ENCODE results near the gene NOL9.
"Not testable (repeated sequence)": the region's sequence is repeated elsewhere in the genome, so short reads cannot be mapped to it uniquely, and the experiment has no call there.

The NOL9 gene

DNA sequence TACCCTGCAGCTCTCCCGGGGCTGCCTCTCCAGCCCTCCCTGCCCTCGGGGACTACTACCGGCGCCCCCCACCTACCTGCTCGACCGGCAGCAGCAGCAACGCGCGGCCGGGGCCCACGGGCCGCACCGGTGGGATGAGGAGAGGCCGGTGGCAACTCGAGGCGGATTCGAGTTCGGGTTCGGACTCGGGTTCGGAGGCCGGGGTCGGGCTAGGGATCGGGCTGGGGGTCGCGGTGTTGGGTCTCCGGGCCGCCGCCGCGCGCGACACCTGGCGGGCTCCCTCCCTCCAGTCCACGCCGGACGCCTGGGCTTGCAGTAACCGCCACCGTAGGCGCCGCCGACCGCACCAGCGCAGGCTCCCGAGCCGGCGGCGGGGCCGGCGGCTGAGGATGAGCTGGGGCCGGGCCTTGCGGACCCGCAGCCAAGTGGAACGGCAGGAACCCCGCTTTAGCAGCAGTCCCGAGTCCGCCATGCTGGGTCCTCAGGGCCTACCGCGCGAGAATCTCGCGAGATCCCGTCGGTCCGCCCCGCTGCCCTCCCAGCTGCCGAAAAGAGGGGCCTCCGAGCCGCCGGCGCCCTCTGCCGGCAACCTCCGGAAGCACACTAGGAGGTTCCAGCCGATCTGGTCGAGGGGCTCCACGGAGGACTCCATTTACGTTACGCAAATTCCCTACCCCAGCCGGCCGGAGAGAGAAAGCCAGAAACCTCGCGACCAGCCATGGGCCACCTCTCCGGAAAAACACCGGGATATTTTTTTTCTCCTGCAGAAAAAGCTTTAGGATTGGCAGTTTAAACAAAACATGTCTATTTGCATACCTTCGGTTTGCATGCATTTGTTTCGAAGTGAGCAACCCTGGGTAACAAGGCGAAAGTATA, at the start of gene NOL9:
TSS of gene NOL9 (minus strand) at position 483 of the 876 bp plus-strand sequence. CDS start at position 472, 11 bp downstream.
- peak; percentile 89 to 93 (median 91) for DNase-seq

DNA sequence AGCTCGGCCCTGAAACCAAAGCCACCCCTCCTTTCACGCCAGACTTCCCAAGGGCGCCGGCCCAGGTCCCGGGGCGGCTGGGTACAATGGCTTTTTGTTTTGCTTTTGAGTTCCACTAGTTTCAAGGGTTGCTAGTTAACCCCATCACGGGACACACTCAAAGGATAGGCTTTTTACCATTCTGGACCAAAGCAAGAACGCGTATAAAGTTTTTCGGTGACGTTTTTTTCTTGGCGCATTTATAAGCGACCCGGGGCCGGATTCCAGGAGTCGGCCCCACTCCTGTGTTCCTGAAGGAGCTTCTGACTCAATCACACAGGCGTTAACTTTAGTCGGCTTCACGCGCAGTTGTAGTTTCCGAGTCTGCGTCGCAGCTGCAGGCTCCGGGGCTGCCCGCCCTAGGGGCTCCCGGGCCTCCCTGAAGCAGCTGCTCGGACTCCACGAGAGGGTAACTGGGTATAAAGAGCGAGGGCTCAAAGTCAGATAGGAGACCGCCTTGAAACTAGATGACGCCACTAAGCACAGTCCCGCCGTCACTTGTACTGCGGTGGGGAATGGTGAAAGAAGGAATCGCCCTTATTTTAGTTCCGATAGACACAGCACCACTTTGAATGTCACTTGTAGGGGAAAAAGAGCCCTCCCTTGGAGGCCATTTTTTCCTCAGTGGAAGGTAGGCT, 49.1 kb upstream of the NOL9 start:
- peak in 2 of 4 experiments; percentile 27 to 55 for DNase-seq

DNA sequence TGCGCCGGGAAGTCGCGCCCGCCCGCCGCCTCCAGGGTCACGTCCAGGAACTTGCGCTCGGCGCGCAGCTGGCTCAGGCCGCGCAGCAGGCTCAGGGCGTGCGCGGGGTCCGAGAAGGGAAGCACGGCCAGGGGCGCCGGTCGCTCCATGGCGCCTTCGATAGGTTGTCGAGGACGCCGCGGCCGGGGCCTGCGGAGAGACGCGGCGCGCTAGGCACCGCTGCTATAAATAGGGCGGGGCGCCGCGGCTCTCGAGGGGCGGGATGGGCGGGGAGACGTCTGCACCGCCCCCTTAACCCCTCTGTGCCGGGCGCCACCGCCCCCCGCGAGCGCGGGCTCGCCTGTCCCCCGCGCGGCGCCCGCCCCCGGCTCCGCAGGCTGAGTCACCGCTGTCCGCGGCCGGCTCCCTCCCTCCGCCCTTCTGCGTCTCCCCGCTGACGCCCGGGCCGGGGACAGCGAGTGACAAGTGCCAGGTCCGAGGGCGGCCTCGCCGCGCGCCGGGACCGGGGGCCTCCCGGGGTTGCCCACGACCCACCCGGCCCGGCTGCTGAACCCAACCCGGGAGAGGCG, 48.4 kb upstream of the NOL9 start, which contains the start of gene KLHL21:
TSS of gene KLHL21 (minus strand) at position 201 of the 569 bp plus-strand sequence. CDS start at position 149, 52 bp downstream.
- peak; percentile 54 to 88 (median 69) for DNase-seq

DNA sequence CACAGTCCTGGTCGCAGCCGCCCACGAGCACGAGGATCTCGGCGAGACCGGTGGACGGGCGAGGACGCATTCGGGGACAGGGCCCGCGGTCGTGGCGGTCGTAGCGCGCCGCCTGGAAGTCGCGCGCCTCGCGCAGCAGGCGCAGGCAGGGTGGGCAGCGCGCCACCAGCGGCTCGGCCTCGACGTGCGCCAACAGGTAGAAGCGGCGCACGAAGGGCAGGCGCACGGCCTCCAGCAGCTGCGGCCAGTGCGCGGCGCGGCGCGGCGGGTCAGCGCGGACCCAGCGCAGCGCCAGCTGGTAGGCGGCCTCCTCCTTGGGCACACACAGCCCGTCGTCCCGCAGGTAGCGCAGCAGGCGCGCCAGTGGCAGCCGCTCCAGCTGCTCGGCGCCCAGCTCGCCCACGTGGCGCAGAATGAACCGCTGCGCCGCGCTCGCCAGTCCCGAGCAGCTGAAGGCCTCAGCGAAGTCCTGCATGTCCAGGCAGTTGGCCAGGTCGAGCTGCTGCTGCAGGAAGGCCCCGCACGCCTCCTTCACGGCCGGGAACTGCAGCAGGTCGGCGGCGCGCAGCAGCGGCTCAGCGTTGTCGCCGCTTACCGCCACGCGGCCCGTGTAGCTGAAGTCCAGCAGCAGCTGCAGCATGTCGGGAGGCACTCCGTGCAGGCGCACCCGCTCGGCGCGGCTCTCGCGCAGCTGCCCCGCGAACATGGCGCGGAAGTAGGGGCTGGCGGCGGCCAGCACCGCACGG, 47.8 kb upstream of the NOL9 start:
- DNase-seq, result no peak

DNA sequence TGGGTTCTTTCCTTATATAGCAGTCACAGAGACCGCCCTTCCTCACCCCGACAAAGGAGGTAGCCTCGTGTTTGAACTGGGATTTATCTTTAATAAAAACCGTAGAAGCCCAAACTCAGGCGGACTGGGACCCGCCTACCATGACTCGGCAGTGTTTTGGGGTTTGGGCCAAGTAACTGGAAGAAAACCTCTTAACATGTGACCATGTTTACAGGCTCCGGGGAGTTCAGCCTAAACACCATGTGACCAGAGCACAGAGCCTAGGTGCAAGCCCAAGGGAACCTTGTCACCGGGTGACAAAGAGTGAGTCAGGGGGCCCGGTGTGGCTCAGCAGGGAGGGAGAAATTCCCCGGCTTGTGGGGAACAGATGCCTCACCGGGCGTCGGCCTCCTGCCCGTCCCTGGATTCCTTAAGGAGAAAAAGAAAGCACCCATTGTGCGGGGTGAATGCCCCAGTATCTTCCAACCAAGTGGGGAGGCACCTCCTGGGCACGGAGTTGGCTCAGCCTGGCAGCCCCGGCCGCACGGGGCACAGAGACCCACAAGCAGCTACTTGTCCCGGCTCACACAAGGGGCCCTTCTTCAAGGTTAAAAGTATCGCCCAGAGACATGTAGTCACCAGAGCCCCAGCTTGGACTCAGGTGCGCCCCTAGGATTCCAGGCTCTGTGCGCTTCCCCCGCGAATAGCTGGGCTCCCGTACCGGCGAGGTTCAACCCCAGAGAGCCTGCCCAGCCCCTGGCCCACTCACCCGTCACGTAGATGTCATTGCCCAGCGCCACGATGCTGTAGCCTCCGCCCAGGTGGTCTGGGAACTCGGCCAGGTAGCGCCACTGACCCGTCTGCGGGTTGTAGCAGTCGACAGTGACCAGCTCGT, 47.0 kb upstream of the NOL9 start:
- peak; percentile 33 to 56 (median 44) for DNase-seq

DNA sequence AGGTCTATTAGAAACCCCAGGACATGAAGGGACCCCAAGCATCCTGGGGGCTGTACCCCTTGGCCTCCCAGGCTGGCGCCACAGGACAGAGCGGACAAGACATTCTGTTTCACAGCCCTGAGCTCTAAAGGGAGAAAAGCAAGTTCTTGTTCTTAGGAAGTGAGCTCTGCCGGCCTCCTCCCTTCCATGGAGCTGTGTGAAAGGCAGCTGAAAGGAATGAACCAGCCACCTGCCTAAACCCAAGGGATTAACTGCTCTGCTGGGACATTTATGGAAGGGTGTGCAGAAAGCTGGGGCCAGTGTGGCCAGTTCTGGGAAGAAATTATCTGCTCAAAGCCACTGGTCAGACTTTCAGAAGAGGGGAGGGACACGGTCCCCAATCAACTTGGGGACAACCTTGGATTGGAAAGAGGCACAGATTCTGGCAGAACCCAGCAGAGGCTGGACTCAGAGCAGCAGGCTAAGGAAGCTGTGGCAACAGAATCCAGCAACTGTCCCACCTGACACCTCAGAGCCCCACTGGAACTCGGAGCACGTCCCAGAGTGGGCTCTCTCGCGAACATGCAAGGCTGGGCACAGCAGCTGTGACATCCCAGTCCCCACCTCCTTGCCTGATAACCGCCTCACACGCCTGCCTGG, 46.2 kb upstream of the NOL9 start:
- DNase-seq, result no peak

DNA sequence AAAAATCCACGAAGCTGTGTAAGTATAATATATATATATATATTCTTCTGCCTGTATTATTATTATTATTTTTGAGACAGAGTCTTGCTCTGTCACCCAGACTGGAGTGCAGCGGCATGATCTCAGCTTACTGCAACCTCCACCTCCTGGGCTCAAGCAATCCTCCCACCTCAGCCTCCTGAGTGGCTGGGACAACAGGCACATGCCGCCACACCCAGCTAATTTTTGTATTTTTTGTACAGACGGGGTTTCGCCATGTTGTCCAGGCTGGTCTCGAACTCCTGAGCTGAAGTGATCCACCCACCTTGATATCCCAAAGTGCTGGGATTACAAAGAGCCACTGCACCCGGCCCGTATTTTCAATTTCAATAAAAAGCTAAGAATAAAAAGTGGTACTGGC, 45.7 kb upstream of the NOL9 start:
- not testable (repeated sequence) for DNase-seq

DNA sequence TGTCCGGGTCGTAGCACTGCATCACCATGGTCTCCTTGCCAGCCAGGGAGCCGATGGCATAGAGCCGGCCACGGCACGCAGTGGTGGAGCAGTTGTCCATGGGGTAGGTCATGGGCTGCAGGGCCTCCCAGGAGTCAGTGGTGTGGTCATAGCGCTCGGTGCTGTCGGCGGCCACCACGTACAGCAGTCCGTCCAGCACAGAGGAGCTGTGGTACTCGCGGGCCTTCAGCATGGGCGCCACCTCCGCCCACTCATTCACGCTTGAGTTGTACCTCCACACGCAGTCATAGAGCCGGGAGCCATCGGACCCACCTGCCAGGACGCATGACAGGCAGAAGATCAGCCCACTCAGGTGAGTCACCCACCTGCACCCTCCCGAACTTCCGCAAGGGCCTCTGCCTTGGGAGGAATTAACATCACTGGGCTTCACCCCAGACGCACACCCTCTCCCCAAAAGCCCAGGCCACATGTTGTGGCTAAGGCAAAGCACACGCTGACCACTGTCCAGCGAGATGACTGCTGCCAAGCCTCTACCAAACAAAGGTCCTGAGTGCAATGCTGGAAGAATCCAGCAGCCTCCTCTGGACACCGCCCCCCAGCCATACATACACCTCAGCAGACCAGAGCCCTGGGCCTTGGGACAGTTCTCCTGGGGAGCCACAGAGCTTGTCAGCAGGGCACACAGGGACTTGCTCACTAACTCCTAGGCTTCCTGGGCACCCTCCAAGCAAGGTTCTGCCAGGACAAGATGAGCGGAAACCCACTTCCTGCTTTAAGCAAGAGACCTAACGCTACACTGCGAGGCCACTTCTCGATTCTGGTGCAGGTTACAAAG, 45.0 kb upstream of the NOL9 start:
- DNase-seq, result peak in 2 of 4 experiments; percentile 25 to 32

DNA sequence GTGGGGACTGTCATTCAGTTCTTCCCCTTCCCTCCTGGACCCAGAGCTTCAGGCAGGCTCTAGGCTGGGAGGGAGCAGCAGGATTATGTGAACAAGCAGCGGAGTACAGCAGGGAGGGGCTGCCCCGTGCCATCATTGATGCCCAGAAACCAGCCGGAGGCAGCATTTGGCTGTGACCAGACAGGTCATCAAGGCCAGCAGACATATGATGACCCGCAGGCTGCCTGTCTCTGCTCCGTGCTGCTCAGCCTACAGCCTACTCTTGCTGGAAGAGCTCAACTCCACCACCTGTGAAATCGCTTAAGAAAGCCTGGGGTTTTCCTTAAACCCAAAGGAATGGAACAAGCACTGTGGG, 43.4 kb upstream of the NOL9 start:
- no peak for DNase-seq

DNA sequence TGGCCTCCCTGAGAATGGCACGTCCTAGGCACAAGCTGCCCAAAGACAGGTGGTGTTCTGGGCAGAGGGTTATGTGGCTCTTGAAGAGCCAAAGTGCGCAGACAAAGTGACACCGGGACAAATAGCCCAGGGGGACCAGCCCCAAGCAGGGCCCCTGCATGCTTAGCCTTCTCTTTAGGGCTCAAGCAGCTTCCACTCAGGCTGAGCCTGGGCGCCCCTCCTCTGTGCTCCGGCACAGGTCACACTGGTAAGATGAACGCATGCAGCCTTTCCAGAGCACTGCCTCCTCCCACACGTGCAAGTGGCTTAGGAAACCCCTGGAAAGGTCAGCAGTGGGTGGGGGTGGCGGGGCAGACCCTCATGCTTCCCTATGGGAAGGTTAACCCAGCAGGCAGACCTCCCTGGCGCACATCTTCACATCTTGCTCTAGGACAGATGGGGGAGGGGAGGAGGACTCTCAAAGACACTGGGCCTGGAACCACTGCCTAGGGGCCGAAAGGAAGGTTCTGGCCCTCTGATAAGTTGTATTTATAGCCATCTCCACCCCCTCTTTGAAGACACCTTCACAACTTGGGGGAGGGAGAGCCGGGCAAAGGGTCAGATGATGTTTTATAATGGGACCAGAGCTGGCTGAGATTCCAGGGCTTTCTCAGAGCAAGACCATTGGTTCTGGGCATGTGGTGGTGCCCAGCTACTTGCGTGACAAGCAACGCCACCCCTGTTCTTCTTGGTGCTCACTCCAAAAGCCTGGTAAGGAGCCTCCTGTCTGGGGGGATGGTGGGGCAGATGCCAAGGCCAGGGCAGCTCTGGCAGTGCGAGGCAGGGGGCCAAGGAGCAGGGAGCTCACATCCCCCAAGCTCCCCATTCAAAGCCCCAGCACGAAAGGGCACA, 42.8 kb upstream of the NOL9 start:
- DNase-seq, result no peak

DNA sequence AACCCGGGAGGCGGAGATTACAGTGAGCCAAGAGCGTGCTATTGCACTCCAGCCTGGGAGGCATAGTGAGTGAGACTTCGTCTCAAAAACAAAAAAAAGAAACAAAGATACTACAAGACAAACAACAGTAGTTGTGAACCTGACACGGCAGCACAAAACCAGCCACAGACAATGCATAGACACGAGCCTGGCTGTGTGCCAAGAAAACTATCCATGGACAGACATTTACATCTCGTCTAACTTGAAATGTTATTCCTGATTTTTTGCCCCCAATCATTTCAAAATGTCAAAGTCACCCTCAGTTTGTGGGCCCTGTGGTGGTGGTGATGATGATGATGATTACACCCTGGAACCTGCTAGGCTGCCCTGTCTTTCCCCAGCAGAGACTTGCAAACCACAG, 42.0 kb upstream of the NOL9 start:
- no peak for DNase-seq

DNA sequence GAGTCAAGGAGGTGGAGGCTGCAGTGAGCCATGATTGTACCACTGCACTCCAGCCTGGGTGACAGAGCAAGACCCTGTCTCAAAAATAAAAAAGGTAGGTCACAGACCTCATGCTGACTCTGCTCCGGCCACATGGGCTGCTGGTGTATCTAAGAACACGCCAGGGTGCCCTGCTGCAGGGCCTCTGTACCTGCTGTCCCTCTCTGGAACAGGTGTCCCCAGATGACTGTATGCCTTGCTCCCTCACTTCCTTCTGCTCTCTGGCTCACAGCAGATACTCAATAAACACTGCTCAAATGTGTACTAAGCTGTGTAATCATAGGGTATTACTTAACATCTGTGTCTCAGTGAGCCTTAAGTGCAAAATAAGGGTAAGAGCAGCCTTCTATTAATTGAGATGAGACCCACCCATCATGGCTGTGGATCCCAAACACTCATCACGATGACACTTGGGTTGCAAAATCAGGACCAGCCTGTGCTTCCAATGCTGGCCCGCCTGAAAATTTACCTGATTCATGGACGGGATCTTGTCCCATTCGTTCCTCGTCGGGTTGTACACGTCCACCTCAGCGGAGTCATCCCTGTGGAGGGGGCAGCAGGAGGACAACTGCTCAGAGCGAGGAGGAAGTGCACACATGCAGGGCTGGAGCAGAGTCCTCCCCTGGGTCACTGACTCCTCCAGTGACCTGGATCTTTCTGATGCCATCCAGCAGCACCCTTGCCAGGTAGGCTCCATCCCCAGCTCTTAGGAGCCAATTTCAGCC, 40.8 kb upstream of the NOL9 start:
- no peak for DNase-seq

DNA sequence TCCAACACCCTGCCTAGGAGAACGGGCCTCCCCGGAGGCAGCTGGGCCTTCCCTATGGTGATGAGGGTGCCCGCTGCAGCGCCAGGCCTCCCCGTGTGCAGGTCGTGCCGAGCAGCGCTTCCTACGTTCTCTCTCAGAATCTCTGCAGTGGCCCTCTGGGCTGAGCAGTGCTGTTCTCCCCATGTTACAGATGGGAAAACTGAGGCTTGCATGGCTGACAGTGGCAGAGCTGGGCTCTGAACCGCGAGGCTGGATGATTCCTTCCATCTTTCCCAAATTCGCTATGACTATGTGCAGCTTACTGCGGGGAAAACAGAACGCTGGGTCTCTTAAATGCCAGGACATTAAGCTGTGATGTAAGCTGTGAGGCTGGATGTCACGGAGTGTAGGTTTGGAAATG, 39.5 kb upstream of the NOL9 start:
- DNase-seq, result no peak

DNA sequence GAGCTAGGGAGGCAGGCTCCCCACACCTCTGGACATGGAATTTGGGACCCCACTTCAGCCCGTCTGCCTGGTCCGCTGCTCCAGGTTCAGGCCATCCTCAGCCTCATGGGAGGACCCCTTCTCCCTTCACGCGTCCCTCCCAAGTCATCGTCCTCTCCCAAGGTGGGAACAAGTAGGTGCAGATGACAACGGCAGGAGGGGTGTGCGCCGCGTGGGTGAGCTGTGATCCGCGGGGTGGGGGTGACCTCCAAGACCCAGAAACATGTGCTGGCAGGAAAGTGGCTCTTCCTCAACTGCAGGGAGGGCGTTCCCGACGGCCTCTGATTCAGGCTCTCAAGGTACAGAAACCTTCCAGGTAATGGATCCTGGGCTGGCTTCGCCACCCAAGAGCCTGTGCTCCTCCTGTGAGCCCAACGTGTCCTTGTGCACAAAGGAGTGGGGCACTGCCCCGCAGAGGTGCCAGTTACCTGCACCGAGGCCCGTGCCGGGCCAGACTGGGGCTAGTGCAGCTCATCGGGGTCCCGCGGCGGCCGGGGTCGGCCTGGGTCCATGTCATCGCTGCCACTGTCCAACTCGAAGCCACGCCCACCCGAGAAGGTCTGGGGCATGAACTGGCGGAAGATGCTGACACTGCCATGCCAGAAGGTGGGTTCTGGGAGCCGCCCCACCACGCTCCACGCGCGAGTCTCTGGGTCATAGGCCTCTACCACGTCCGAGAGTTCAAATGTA, 38.7 kb upstream of the NOL9 start:
- no peak for DNase-seq

DNA sequence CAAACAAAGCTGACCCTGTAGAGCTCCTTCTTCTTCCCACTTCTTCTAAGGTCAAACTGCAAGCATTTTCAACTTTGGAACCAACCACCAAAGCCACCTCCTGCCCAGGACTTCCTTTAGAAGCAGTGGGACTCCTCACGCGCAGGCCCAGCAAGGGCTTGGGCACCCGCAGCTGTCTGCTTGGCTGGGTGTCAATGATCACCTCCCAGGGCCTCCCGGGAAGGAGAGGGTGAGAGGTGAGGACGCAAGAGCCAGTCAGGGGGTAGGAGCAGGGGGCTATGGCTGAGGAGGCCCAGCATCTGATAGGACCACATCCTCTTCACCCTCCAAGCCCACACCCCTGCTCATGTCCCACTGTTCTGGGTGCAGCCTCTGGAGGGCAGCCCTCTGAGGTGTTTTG, 38.1 kb upstream of the NOL9 start:
- DNase-seq, result no peak

DNA sequence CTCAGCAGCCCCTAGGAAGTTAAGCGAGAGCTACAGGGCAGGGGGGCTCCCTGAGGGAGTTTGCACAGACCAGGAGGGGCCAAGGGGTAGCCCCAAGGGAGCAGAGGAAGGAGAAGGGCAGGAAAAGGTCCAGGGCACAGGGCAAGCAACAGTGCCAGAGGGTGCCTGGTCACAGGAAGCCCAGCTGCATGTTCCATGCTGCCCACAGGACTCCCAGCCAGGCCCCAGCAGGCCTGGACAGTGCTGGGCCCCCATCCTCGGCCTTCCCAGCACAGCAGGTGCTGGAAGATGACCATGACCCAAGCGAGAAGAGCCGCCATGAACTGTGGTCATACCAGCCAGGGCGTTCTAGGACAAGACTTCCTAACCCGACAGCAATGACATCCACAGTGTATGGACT, 37.3 kb upstream of the NOL9 start:
- no peak for DNase-seq

DNA sequence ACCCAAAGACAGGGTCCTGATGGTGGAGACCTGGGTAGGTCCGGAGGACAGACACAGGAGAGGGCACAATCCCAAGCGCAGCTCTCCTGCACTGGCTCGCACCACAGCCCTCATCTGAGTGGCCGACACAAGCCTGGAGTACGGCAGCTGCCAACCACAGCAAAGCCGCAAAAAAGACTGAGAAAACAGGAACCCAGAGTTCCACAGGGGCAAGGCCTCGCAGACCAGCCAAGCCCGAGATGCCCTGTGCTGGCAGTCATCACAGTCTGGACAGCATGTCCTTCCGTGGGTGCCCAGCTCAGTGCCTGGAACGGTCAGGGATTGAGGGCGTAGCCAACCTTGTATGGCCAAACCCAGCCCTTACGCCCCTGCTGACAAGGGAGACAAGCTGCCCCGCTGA, 36.9 kb upstream of the NOL9 start:
- no peak for DNase-seq

DNA sequence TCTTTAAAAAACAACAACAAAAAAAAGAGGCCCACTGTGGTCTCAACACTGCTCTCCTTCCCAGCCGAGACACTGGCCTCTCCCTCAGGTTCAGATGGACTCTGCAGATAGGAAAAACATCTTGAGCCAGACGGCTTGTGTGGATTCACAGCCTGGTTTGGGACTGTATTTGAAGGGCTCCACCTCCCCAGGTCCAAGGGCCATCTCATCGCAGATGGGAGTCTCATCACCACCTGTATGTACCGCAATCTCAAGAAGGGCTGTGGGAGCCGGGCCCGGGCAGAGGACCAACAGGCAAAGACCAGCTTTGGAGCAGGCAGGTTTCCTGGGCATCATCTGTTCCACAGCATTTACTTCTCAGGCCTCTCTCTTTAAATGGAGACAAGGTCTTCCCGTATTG, 35.7 kb upstream of the NOL9 start:
- DNase-seq, result no peak

Measured in activated naive CD4-positive, alpha-beta T cell (primary cell).